ENCODE data around the gene ANKRD29. TPM values are rescaled to one million over a fixed set of nuclear protein-coding genes. Genes with fewer than 3 reads are reported as not detected.

The ANKRD29 gene
- total and polyA plus RNA-seq, 10 of the 15 experiments (the other 5 are each of a cell fraction or from before 2014, with no cell fraction given): 0.53 to 9.2 (median 1.6) TPM

- Histone ChIP-seq H2AFZ (ENCODE audit: control insufficient read depth, low read depth, low read length) (no peak overlapping the region), H4K20me1 (ENCODE audit: control insufficient read depth, insufficient read depth) (no peaks in the 10 kb centered on the region), H3K36me3 (ENCODE audit: control insufficient read depth in 2 of 2, insufficient read depth in 2 of 2, low read length in 1 of 2) (no peaks in the 10 kb centered on the region), H3K9ac (ENCODE audit: control insufficient read depth, insufficient read depth, low read length) (no peak overlapping the region), H3K4me1 (ENCODE audit: control insufficient read depth, insufficient read depth, low read length) (no peaks in the 10 kb centered on the region), H3K27ac (ENCODE audit: control insufficient read depth, insufficient read depth) (no peak overlapping the region), H3K79me2 (ENCODE audit: control insufficient read depth, insufficient read depth, low read length) (no peaks in the 10 kb centered on the region), H3K9me3 (replicated peaks; ENCODE audit: control insufficient read depth, insufficient read depth, low read length) (peaks cover 5% of the 10 kb centered on the region; the same call in 2 of the 3 replicates), H3K4me3 (no peak overlapping the region), H3K4me2 (ENCODE audit: control insufficient read depth, insufficient read depth) (no peak overlapping the region), H3K27me3 (replicated peaks in 1 of 2; ENCODE audit: control insufficient read depth in 2 of 2, insufficient read depth in 2 of 2, low read length in 1 of 2) (no peaks in the 10 kb centered on the region; a peak in 2 of 4 replicates)
- intact Hi-C loops (cut with micrococcal nuclease; ENCODE audit: unreplicated experiment) (no loop called here), in situ Hi-C loops (cut with MboI) (no loop called here)
- WGBS (ENCODE audit: insufficient coverage, insufficient replicate concordance, low lambda C conversion rate, missing lambda C conversion rate): 53% methylated on average over 2 of the region's 2 CpGs
- ChIA-PET POLR2A (no interaction called here), RAD21 (ENCODE audit: unreplicated experiment) (no interaction called here), CTCF (interaction anchor here (1.5 kb wide), 1 partner anchor 23 kb away, joined by 3 read pairs; no protein-coding TSS in a partner anchor), SMC1A (ENCODE audit: uncharacterized antibody, unreplicated experiment) (no interaction called here)
- FAIRE-seq (no peak), DNase-seq (ENCODE audit: low read depth, low spot score) (no peak), ATAC-seq (no peak)
- no TSS peak for BruUV-seq (replicated peaks)
- TF ChIP-seq MTA2 (IDR thresholded peaks at IDR 0.05; ENCODE audit: low read depth) (no peak), LARP7 (IDR thresholded peaks at IDR 0.05) (no peak), CBFB (IDR thresholded peaks at IDR 0.05; ENCODE audit: low read depth) (no peak), EZH2 (IDR thresholded peaks at IDR 0.05; ENCODE audit: borderline replicate concordance, control insufficient read depth, low read depth, low read length) (no peak), ZBTB4 (CRISPR knock-in tag; IDR thresholded peaks at IDR 0.05) (no peak), SREBF2 (IDR thresholded peaks at IDR 0.05; ENCODE audit: low read length) (no peak), ZNF384 (IDR thresholded peaks at IDR 0.05; ENCODE audit: borderline replicate concordance, low read depth, low read length) (no peak), SMAD1 (IDR thresholded peaks at IDR 0.05; ENCODE audit: low read depth, partially characterized antibody) (no peak), MYB (IDR thresholded peaks at IDR 0.05; ENCODE audit: borderline replicate concordance, low read depth, low read length) (no peak), RELA (IDR thresholded peaks at IDR 0.05; ENCODE audit: borderline replicate concordance, partially characterized antibody) (no peak)
- TF ChIP-seq, protein P1, sequence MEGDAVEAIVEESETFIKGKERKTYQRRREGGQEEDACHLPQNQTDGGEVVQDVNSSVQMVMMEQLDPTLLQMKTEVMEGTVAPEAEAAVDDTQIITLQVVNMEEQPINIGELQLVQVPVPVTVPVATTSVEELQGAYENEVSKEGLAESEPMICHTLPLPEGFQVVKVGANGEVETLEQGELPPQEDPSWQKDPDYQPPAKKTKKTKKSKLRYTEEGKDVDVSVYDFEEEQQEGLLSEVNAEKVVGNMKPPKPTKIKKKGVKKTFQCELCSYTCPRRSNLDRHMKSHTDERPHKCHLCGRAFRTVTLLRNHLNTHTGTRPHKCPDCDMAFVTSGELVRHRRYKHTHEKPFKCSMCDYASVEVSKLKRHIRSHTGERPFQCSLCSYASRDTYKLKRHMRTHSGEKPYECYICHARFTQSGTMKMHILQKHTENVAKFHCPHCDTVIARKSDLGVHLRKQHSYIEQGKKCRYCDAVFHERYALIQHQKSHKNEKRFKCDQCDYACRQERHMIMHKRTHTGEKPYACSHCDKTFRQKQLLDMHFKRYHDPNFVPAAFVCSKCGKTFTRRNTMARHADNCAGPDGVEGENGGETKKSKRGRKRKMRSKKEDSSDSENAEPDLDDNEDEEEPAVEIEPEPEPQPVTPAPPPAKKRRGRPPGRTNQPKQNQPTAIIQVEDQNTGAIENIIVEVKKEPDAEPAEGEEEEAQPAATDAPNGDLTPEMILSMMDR (IDR thresholded peaks at IDR 0.05 in 2 of 3, conservative IDR thresholded peaks at IDR 0.05 in 1 of 3; ENCODE audit: control insufficient read depth in 2 of 3, extremely low read depth in 1 of 3, insufficient read depth in 1 of 3, low read depth in 3 of 3, low read length in 3 of 3): no peak
- TF ChIP-seq, protein P2, sequence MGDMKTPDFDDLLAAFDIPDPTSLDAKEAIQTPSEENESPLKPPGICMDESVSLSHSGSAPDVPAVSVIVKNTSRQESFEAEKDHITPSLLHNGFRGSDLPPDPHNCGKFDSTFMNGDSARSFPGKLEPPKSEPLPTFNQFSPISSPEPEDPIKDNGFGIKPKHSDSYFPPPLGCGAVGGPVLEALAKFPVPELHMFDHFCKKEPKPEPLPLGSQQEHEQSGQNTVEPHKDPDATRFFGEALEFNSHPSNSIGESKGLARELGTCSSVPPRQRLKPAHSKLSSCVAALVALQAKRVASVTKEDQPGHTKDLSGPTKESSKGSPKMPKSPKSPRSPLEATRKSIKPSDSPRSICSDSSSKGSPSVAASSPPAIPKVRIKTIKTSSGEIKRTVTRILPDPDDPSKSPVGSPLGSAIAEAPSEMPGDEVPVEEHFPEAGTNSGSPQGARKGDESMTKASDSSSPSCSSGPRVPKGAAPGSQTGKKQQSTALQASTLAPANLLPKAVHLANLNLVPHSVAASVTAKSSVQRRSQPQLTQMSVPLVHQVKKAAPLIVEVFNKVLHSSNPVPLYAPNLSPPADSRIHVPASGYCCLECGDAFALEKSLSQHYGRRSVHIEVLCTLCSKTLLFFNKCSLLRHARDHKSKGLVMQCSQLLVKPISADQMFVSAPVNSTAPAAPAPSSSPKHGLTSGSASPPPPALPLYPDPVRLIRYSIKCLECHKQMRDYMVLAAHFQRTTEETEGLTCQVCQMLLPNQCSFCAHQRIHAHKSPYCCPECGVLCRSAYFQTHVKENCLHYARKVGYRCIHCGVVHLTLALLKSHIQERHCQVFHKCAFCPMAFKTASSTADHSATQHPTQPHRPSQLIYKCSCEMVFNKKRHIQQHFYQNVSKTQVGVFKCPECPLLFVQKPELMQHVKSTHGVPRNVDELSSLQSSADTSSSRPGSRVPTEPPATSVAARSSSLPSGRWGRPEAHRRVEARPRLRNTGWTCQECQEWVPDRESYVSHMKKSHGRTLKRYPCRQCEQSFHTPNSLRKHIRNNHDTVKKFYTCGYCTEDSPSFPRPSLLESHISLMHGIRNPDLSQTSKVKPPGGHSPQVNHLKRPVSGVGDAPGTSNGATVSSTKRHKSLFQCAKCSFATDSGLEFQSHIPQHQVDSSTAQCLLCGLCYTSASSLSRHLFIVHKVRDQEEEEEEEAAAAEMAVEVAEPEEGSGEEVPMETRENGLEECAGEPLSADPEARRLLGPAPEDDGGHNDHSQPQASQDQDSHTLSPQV (IDR thresholded peaks at IDR 0.05): no peak
These were observed 16.4 kb downstream of the ANKRD29 start for GRCh38 chr18:23646282-23646681.
